ENCODE data around the gene GRK4. TPM values are rescaled to one million over a fixed set of nuclear protein-coding genes. Genes with fewer than 3 reads are reported as not detected.

Gene GRK4
- total RNA-seq, 1 donor from 2014 or later: 10.5 TPM

- H3K9me3 Mint-ChIP-seq (ENCODE audit: unreplicated experiment): no peaks in the 10 kb centered on the region
- no peaks in the 10 kb centered on the region for H3K27me3 Mint-ChIP-seq (ENCODE audit: unreplicated experiment)
- DNase-seq (ENCODE audit: extremely low spot score, unreplicated experiment): no peak
- peaks cover 17% of the 10 kb centered on the region for H3K36me3 Mint-ChIP-seq (ENCODE audit: unreplicated experiment)
- H3K4me1 Mint-ChIP-seq (ENCODE audit: unreplicated experiment): peaks cover 26% of the 10 kb centered on the region
- H3K4me3 Mint-ChIP-seq (ENCODE audit: unreplicated experiment): peak overlapping the region; percentile 78
- no peak for TF ChIP-seq CTCF (IDR thresholded peaks at IDR 0.05)
- peak overlapping the region; percentile 78 for H3K27ac Mint-ChIP-seq (ENCODE audit: unreplicated experiment)
These were observed 30.9 kb upstream of the GRK4 start for GRCh38 chr4:2932321-2932950.

DNA sequence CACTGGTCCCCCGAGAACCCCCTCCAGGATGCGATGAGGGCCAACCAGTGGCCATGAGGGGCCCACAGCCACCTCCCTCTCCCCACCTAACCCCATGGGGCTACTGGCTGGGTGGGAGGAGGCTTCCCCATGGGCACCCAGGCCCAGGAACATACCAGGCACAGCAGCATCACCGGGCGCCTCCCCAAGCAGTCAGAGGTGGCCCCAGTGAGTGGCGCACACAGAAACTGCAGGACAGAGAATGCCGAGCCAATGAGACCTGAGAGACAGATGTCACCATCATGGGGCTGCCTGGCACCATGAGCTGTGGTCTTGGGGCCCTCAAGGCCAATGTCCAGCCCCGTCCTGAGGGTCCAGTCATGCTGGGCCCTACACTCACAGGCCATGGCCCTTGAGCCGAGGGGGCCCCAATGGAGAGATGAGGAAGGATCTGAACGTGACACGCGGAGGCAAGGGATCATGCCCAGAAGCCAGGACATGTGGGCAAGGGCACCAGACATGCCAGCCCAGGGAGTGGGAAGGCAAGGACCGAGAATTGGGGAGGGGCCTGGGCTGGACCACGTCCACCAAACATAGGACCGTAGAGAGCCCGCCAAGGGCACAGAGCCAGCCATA is 30.3 kb upstream of the GRK4 start:
- Mint-ChIP-seq H3K36me3 (ENCODE audit: unreplicated experiment) (peaks cover 11% of the 10 kb centered on the region), H3K4me3 (ENCODE audit: unreplicated experiment) (peak overlapping the region; percentile 78), H3K27ac (ENCODE audit: unreplicated experiment) (peak overlapping the region; percentile 78), H3K27me3 (ENCODE audit: unreplicated experiment) (no peaks in the 10 kb centered on the region), H3K4me1 (ENCODE audit: unreplicated experiment) (peaks cover 26% of the 10 kb centered on the region), H3K9me3 (ENCODE audit: unreplicated experiment) (no peaks in the 10 kb centered on the region)
- no peak for TF ChIP-seq CTCF (IDR thresholded peaks at IDR 0.05)
- DNase-seq (ENCODE audit: extremely low spot score, unreplicated experiment): no peak

DNA sequence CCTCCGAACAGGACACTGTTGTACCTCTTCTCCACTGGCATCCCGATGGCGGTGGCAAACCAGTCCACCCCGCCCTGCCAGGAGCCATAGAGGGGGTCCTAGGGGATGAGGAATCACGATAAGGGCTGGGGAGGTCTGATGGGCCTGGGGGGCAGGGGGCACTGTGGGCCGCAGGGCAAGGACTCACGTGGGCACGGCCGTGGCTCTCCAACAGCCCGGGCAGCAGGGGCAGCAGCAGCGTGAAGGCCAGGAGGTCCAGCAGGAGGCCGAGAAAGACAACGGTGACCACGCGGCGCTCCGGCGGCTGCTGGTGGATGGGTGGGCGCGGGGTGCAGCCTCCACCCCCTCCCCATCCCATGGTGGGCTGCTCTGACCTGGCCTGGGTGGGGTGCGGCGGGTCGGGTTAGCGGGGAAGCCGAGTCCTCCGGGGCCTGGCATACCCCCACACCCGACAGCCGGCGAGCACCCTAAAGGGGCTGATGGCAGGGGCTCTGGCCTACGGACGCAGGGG is 29.8 kb upstream of the GRK4 start:
- Mint-ChIP-seq H3K4me1 (ENCODE audit: unreplicated experiment) (peaks cover 26% of the 10 kb centered on the region), H3K27ac (ENCODE audit: unreplicated experiment) (peak overlapping the region; percentile 78), H3K4me3 (ENCODE audit: unreplicated experiment) (peak overlapping the region; percentile 78), H3K36me3 (ENCODE audit: unreplicated experiment) (peaks cover 9% of the 10 kb centered on the region), H3K9me3 (ENCODE audit: unreplicated experiment) (no peaks in the 10 kb centered on the region), H3K27me3 (ENCODE audit: unreplicated experiment) (no peaks in the 10 kb centered on the region)
- TF ChIP-seq CTCF (IDR thresholded peaks at IDR 0.05): no peak
- DNase-seq (ENCODE audit: extremely low spot score, unreplicated experiment): no peak

GRCh38 chr4:2934077-2934812 is 29.1 kb upstream of the GRK4 start:
- peak overlapping the region; percentile 78 for H3K4me3 Mint-ChIP-seq (ENCODE audit: unreplicated experiment)
- H3K27ac Mint-ChIP-seq (ENCODE audit: unreplicated experiment): no peak overlapping the region
- no peak for TF ChIP-seq CTCF (IDR thresholded peaks at IDR 0.05)
- peaks cover 9% of the 10 kb centered on the region for H3K36me3 Mint-ChIP-seq (ENCODE audit: unreplicated experiment)
- peaks cover 26% of the 10 kb centered on the region for H3K4me1 Mint-ChIP-seq (ENCODE audit: unreplicated experiment)
- no peaks in the 10 kb centered on the region for H3K27me3 Mint-ChIP-seq (ENCODE audit: unreplicated experiment)
- no peaks in the 10 kb centered on the region for H3K9me3 Mint-ChIP-seq (ENCODE audit: unreplicated experiment)
- DNase-seq (ENCODE audit: extremely low spot score, unreplicated experiment): no peak

Data from osteocyte (in vitro differentiated cells).